H9 (cell line): ENCODE data around the gene LRTM2. TPM values are rescaled to one million over a fixed set of nuclear protein-coding genes. Genes with fewer than 3 reads are reported as not detected.

Experiments
- DNase-seq: peaks from one replicate; pipeline ENCODE4 v3.0.0-alpha.2; 2017
- H2AFZ ChIP-seq: one replicate; pipeline ENCODE4 v1.6.1; 2013; ENCODE audit warnings: mild to moderate bottlenecking, low read length, control low read depth, moderate library complexity
- H2AK5ac ChIP-seq: 2 replicates; pipeline ENCODE4 v1.6.1; 2013; ENCODE audit warnings: low read length, control low read depth, mixed read lengths; ENCODE audit not compliant: insufficient read length
- H2BK120ac ChIP-seq: one replicate; pipeline ENCODE4 v1.6.1; 2013; ENCODE audit warnings: low read depth, mild to moderate bottlenecking, low read length, control low read depth, inconsistent platforms; ENCODE audit not compliant: poor library complexity, severe bottlenecking
- H2BK12ac ChIP-seq: 2 replicates; pipeline ENCODE4 v1.6.1; 2013; ENCODE audit warnings: low read length, control low read depth, mixed read lengths, low read depth; ENCODE audit not compliant: insufficient read length
- H2BK15ac ChIP-seq: 2 replicates; pipeline ENCODE4 v1.6.1; 2013; ENCODE audit warnings: low read depth, low read length, control low read depth
- H2BK20ac ChIP-seq: one replicate; pipeline ENCODE4 v1.6.1; 2013; ENCODE audit warnings: low read depth, mild to moderate bottlenecking, low read length, control low read depth, inconsistent platforms; ENCODE audit not compliant: poor library complexity, severe bottlenecking
- H2BK5ac ChIP-seq: 2 replicates; pipeline ENCODE4 v1.6.1; 2013; ENCODE audit warnings: low read length, control low read depth, mixed read lengths; ENCODE audit not compliant: insufficient read length
- H3K14ac ChIP-seq: 2 replicates; pipeline ENCODE4 v1.6.1; 2013; ENCODE audit warnings: low read length, control low read depth; ENCODE audit not compliant: insufficient read depth
- H3K18ac ChIP-seq: 2 replicates; pipeline ENCODE4 v1.6.1; 2013; ENCODE audit warnings: low read depth, mild to moderate bottlenecking, mixed read lengths, low read length, control low read depth; ENCODE audit not compliant: insufficient read length
- H3K23ac ChIP-seq: 2 replicates; pipeline ENCODE4 v1.6.1; 2013; ENCODE audit warnings: low read length, control low read depth, mixed read lengths, low read depth; ENCODE audit not compliant: insufficient read length
- H3K23me2 ChIP-seq: 2 replicates; pipeline ENCODE4 v1.6.1; 2013; ENCODE audit warnings: low read depth, mild to moderate bottlenecking, mixed read lengths, low read length, control low read depth; ENCODE audit not compliant: insufficient read length, poor library complexity, severe bottlenecking
- H3K27ac ChIP-seq: 2 replicates; pipeline ENCODE4 v1.5.1; 2013; ENCODE audit warnings: low read length, control low read depth, mixed read lengths, low read depth; ENCODE audit not compliant: insufficient read length
- H3K27me3 ChIP-seq: 2 replicates; pipeline ENCODE4 v1.6.1; 2013; ENCODE audit warnings: low read length, control low read depth, inconsistent platforms; ENCODE audit not compliant: insufficient read depth
- H3K4ac ChIP-seq: 2 replicates; pipeline ENCODE4 v1.6.1; 2013; ENCODE audit warnings: low read depth, mild to moderate bottlenecking, control low read depth, inconsistent platforms, low read length, moderate library complexity
- H3K4me1 ChIP-seq: 2 replicates; pipeline ENCODE4 v1.6.1; 2013; ENCODE audit warnings: low read length, control low read depth, inconsistent platforms; ENCODE audit not compliant: insufficient read depth
- H3K4me2 ChIP-seq: 2 replicates; pipeline ENCODE4 v1.6.1; 2013; ENCODE audit warnings: low read length, control low read depth, mixed read lengths; ENCODE audit not compliant: insufficient read length, insufficient read depth
- H3K56ac ChIP-seq: 2 replicates; pipeline ENCODE4 v1.6.1; 2013; ENCODE audit warnings: low read depth, mild to moderate bottlenecking, mixed read lengths, low read length, control low read depth; ENCODE audit not compliant: insufficient read length
- H3K79me1 ChIP-seq: 2 replicates; pipeline ENCODE4 v1.6.1; 2013; ENCODE audit warnings: low read depth, mild to moderate bottlenecking, moderate library complexity, low read length, control low read depth, inconsistent platforms; ENCODE audit not compliant: insufficient read depth, poor library complexity, severe bottlenecking
- H3K79me2 ChIP-seq: 2 replicates; pipeline ENCODE4 v1.6.1; 2013; ENCODE audit warnings: low read length, control low read depth, inconsistent platforms; ENCODE audit not compliant: insufficient read depth
- H3K9ac ChIP-seq: 2 replicates; pipeline ENCODE4 v1.6.1; 2013; ENCODE audit warnings: low read length, control low read depth, mixed read lengths; ENCODE audit not compliant: insufficient read length; ENCODE audit errors: extremely low read depth
- H3K9me3 ChIP-seq: one replicate; pipeline ENCODE4 v1.6.1; 2013; ENCODE audit warnings: low read depth, low read length, inconsistent platforms; ENCODE audit not compliant: control insufficient read depth
- H3T11ph ChIP-seq: one replicate; pipeline ENCODE4 v1.6.1; 2013; ENCODE audit warnings: mild to moderate bottlenecking, low read length, control low read depth, inconsistent platforms
- H4K20me1 ChIP-seq: one replicate; pipeline ENCODE4 v1.6.1; 2013; ENCODE audit not compliant: control insufficient read depth, insufficient read length, insufficient read depth
- H4K5ac ChIP-seq: 2 replicates; pipeline ENCODE4 v1.6.1; 2013; ENCODE audit warnings: low read depth, mild to moderate bottlenecking, mixed read lengths, low read length, control low read depth; ENCODE audit not compliant: insufficient read length
- H4K8ac ChIP-seq: replicated peaks from 2 replicates; pipeline ENCODE4 v1.6.1; 2013; ENCODE audit warnings: low read length, control low read depth, mixed read lengths, low read depth; ENCODE audit not compliant: insufficient read length
- H4K91ac ChIP-seq: 2 replicates; pipeline ENCODE4 v1.6.1; 2013; ENCODE audit warnings: low read depth, mild to moderate bottlenecking, moderate library complexity, mixed read lengths, low read length, control low read depth; ENCODE audit not compliant: insufficient read length
- H3K27ac Mint-ChIP-seq, 3 experiments: 2 replicates in 2 of 3; 3 replicates in 1 of 3; pipeline ENCODE4 v1.8.0; 2020 to 2021; ENCODE audit warnings: mixed read lengths in 3 of 3, mild to moderate bottlenecking in 1 of 3, moderate library complexity in 1 of 3
- H3K27me3 Mint-ChIP-seq: 2 replicates; pipeline ENCODE4 v1.8.0; 2021; ENCODE audit warnings: low read depth, mild to moderate bottlenecking, moderate library complexity, mixed read lengths
- H3K36me3 Mint-ChIP-seq, 3 experiments: 2 replicates in 2 of 3; 3 replicates in 1 of 3; pipeline ENCODE4 v1.8.0; 2020 to 2021; ENCODE audit warnings: low read depth in 3 of 3, mixed read lengths in 3 of 3; ENCODE audit not compliant: insufficient read depth in 1 of 3
- H3K4me1 Mint-ChIP-seq, 2 experiments: 2 replicates each; pipeline ENCODE4 v1.8.0; 2020; ENCODE audit warnings: mixed read lengths in 2 of 2
- H3K4me3 Mint-ChIP-seq, 2 experiments: 2 replicates in 1 of 2; 3 replicates in 1 of 2; pipeline ENCODE4 v1.8.0; 2020 to 2021; ENCODE audit warnings: mild to moderate bottlenecking in 2 of 2, mixed read lengths in 2 of 2, moderate library complexity in 1 of 2
- H3K9me3 Mint-ChIP-seq, 2 experiments: 2 replicates in 1 of 2; 3 replicates in 1 of 2; pipeline ENCODE4 v1.8.0; 2020; ENCODE audit warnings: mild to moderate bottlenecking in 2 of 2, mixed read lengths in 2 of 2, moderate library complexity in 1 of 2
- WGBS: extraction: QIAGEN DNeasy Blood & Tissue Kit; methylation state at CpG from one replicate; pipeline ENCODE4 v1.1.7; 2013; ENCODE audit warnings: missing lambda C conversion rate, low lambda C conversion rate, mixed read lengths; ENCODE audit not compliant: insufficient read length; ENCODE audit errors: extremely low coverage; 5-methylcytosine and 5-hydroxymethylcytosine counted together
- total RNA-seq: library from RNA; stranded (reverse); gene quantifications from 2 replicates; pipeline ENCODE4 v1.2.1, GENCODE V29; 2021
- TF ChIP-seq, protein P1 (sequence below): fragments of 200-600 bp; sonication (generic); conservative IDR thresholded peaks from 3 replicates; pipeline ENCODE4 v1.8.0; 2021; ENCODE audit warnings: antibody characterized with exemption, mild to moderate bottlenecking

Gene LRTM2
- total RNA-seq, 1 experiment from 2014 or later: not detected

DNA sequence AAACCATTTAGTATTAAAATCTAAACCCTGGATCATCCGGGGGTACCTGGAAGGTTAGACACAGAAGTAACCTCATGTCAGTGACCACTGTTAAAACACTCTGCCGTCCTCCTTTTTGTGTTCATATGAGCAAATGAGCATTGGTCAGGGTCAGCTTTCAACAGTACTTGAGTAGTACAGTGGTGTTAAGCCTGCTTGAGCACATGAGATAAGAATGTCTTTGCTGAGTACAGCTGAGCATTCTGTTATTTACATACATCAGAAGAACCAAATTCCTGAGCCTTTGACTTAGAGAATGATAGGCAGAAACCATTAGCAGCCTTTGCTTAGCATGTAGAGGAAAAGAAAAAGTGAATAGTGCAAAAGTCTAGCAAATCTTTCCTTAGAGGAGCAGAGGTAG is 38.6 kb upstream of the LRTM2 start:
- no peaks in the 10 kb centered on the region for H4K20me1 ChIP-seq
- Mint-ChIP-seq H3K9me3 (no peaks in the 10 kb centered on the region), H3K27ac (no peak overlapping the region), H3K27me3 (no peaks in the 10 kb centered on the region), H3K4me1 (no peaks in the 10 kb centered on the region; a peak in 2 of 4 replicates), H3K4me3 (no peak overlapping the region), H3K36me3 (peaks cover 10 to 42% (median 17%) of the 10 kb centered on the region in 3 experiments; a peak in 6 of 7 replicates)
- H3K79me1 ChIP-seq: peaks cover 3% of the 10 kb centered on the region
- DNase-seq: no peak
- H2BK20ac ChIP-seq: no peak overlapping the region
- no peaks in the 10 kb centered on the region for H3K23me2 ChIP-seq
- no peaks in the 10 kb centered on the region for H3K27me3 ChIP-seq
- no peak overlapping the region for H3K4ac ChIP-seq
- H2BK5ac ChIP-seq: no peak overlapping the region
- no peaks in the 10 kb centered on the region; the same call in 1 of the 2 replicates for H3K4me1 ChIP-seq
- H3T11ph ChIP-seq: no peak overlapping the region
- H3K4me2 ChIP-seq: no peak overlapping the region
- no peak overlapping the region for H3K9ac ChIP-seq
- H2BK12ac ChIP-seq: no peak overlapping the region
- H2AFZ ChIP-seq: no peak overlapping the region
- H4K8ac ChIP-seq: no peak overlapping the region
- 0 out of 2 replicates have a peak, but pooled peaks cover 3% of the 10 kb centered on the region for H3K79me2 ChIP-seq
- H3K27ac ChIP-seq: no peak overlapping the region
- no peak overlapping the region for H4K91ac ChIP-seq
- no peak overlapping the region for H3K14ac ChIP-seq
- no peak overlapping the region for H2BK120ac ChIP-seq
- H2AK5ac ChIP-seq: no peak overlapping the region
- H3K9me3 ChIP-seq: no peaks in the 10 kb centered on the region
- H3K23ac ChIP-seq: no peak overlapping the region
- WGBS: no CpG with 5 or more reads among the region's 2 CpGs
- H2BK15ac ChIP-seq: no peak overlapping the region
- no peak overlapping the region for H3K18ac ChIP-seq
- TF ChIP-seq, protein P1, sequence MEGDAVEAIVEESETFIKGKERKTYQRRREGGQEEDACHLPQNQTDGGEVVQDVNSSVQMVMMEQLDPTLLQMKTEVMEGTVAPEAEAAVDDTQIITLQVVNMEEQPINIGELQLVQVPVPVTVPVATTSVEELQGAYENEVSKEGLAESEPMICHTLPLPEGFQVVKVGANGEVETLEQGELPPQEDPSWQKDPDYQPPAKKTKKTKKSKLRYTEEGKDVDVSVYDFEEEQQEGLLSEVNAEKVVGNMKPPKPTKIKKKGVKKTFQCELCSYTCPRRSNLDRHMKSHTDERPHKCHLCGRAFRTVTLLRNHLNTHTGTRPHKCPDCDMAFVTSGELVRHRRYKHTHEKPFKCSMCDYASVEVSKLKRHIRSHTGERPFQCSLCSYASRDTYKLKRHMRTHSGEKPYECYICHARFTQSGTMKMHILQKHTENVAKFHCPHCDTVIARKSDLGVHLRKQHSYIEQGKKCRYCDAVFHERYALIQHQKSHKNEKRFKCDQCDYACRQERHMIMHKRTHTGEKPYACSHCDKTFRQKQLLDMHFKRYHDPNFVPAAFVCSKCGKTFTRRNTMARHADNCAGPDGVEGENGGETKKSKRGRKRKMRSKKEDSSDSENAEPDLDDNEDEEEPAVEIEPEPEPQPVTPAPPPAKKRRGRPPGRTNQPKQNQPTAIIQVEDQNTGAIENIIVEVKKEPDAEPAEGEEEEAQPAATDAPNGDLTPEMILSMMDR: no peak
- no peak overlapping the region for H4K5ac ChIP-seq
- no peak overlapping the region for H3K56ac ChIP-seq
